Epithelial cell of umbilical artery (primary cell): ENCODE data around the gene CD63. TPM values are rescaled to one million over a fixed set of nuclear protein-coding genes. Genes with fewer than 3 reads are reported as not detected.

Source experiments
- total RNA-seq: library from RNA; depleted of rRNA; stranded (reverse); fragments of >200 nt; gene quantifications from 2 replicates; pipeline ENCODE4 v1.2.3, GENCODE V29; 2014

CD63 gene, protein sequence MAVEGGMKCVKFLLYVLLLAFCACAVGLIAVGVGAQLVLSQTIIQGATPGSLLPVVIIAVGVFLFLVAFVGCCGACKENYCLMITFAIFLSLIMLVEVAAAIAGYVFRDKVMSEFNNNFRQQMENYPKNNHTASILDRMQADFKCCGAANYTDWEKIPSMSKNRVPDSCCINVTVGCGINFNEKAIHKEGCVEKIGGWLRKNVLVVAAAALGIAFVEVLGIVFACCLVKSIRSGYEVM
- 947 and 1,474 TPM in 2 replicates for total RNA-seq

GRCh38 chr12:55728939-55729818, at the start of gene CD63:
CD63 (minus strand) TSS chr12:55729009; CDS start chr12:55728341, 668 bp downstream.

DNA sequence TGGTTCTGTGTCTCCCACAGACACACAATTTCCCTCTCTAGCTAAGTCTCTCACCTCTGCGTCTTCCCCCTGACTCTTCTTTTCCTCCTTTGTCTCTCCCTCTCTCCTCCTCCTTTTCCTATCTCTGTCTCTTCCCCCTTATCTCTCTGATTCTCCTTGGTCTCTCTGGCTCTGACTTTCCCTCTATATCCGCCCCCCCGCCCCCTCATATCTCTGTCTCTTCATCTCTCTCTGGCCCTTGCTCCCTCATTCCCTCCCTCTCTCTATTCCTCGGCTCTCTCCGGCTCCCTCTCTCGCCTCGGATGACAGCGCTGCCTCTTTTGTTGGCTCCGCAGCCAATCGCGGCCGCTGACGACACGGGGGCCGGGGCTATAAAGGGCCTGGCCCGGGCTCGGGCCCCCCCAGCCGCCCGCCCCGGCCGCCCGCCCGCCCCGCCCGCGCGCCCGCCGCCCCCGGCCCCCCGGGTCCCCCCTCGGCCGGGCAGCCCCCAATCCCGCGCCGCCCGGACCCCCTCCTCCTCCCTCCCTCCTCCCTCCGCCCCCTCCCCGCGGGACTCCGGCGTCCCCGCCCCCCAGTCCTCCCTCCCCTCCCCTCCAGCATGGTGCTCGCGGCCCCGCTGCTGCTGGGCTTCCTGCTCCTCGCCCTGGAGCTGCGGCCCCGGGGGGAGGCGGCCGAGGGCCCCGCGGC, 14.1 kb upstream of the CD63 start, which contains the start of gene GDF11:
Gene GDF11, plus strand, starts transcription at position 404 of the 687 bp plus-strand sequence. Its CDS starts 195 bp downstream, at position 599.

GRCh38 chr12:55720071-55720564, 8.7 kb downstream of the CD63 start, which contains the start of gene RDH5:
RDH5 (plus strand) TSS chr12:55720393; CDS start chr12:55721185, 792 bp downstream.

GRCh38 chr12:55715833-55716581, 12.8 kb downstream of the CD63 start, which contains the start of gene BLOC1S1:
BLOC1S1 (plus strand) TSS chr12:55716046; CDS start chr12:55716052, 6 bp downstream.

DNA sequence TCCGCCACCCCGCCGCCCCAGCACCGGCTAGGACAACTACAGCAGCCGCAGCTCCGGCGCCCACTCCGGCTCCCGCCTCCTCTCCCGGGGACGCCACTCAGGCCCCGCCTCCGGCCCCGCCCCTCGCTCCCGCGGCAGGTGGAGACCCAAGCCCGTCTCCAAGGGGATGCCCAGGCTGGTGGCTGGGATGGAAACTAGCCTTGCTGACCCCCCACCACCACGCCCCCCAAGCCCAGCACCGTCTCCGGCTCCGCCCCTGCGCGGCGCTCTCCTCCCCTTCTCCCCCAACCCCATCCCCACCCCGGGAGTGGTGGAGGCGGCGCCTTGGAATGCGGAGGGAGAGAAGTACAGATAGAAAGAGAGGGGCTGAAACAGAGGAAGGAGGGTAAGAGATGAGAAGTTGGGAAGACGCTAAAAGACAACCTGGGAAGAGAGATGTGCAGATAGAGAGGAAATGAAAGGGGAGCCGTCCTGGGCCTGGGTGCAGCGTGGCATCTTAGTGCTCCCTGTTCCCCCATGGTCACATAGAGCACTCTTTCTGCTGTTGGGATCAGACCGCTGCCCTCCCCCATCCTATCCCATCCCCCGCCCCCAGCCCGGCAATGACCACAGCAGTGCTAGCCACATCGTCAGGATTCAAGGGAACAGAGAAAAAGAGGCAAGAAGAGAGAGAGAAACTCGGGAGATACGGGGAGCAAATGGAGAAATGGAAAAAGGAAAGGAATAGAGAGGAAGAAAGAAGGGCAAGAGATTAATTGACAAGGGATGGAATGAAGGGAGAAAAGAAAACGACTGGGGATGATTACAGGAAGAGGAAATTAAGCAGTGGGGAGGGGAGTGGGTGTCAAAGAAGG, 20.7 kb downstream of the CD63 start, which contains the start of gene ITGA7:
Gene ITGA7, minus strand, starts transcription at position 64 of the 854 bp plus-strand sequence. CDS start 222 bp downstream, outside the sequence.

Other genes starting within 250 kb of the CD63 start
- not detected in 2 replicates for gene OR6C68, start 236.6 kb downstream of the CD63 start, total RNA-seq
- not detected in 2 replicates for gene OR6C4, start 179.4 kb downstream of the CD63 start, total RNA-seq
- not detected in 2 replicates for gene OR2AP1, start 156.5 kb downstream of the CD63 start, total RNA-seq
- not detected in 2 replicates for gene OR10P1, start 92.1 kb downstream of the CD63 start, total RNA-seq
- gene ITGA7, start 21.1 kb downstream of the CD63 start, total RNA-seq: 0.32 and 1.7 TPM in 2 replicates
- gene BLOC1S1, start 13.0 kb downstream of the CD63 start, total RNA-seq: 70.5 and 93.6 TPM in 2 replicates
- gene RDH5, start 8.6 kb downstream of the CD63 start, total RNA-seq: under 0.01 and 2.0 TPM in 2 replicates
- 1.5 and 4.2 TPM in 2 replicates for gene GDF11, start 14.1 kb upstream of the CD63 start, total RNA-seq
- 124 and 176 TPM in 2 replicates for gene SARNP, start 88.7 kb upstream of the CD63 start, total RNA-seq
- 21.4 and 31.8 TPM in 2 replicates for gene ORMDL2, start 89.0 kb upstream of the CD63 start, total RNA-seq
- gene DNAJC14, start 100.6 kb upstream of the CD63 start, total RNA-seq: 54.9 and 61.7 TPM in 2 replicates
- gene MMP19, start 113.9 kb upstream of the CD63 start, total RNA-seq: 0.30 and 0.32 TPM in 2 replicates
- 29.9 and 43.5 TPM in 2 replicates for gene PYM1, start 198.9 kb upstream of the CD63 start, total RNA-seq
- 41.6 and 43.5 TPM in 2 replicates for gene DGKA, start 202.2 kb upstream of the CD63 start, total RNA-seq
- gene PMEL, start 237.0 kb upstream of the CD63 start, total RNA-seq: 0.65 and 1.8 TPM in 2 replicates
- gene CDK2, start 237.8 kb upstream of the CD63 start, total RNA-seq: 25.3 and 25.8 TPM in 2 replicates
- gene RAB5B, start 245.1 kb upstream of the CD63 start, total RNA-seq: 27.6 and 33.0 TPM in 2 replicates